ENCODE data around the gene CYP21A2.

DNA sequence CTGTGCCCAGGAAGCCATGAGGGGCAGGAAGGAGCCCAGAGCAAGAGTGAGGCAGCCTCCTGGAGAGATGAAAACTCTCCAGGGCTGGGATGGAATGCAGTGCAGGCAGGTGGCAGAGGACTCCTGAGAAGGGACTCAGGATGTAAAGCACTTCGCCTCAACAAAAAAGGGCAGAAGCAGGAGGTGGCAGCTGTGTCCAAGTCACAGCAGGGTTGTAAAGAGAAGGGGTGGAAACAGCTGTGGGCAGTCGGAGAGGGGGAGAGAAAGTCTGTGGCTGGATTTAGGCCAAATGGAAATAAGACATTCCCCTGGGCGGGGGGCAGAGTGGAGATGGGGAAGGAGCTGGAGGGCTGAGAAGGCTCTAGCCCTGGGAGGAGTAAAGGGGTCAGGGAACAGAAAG, 34.9 kb downstream of the CYP21A2 start:
- TF ChIP-seq, protein P1, sequence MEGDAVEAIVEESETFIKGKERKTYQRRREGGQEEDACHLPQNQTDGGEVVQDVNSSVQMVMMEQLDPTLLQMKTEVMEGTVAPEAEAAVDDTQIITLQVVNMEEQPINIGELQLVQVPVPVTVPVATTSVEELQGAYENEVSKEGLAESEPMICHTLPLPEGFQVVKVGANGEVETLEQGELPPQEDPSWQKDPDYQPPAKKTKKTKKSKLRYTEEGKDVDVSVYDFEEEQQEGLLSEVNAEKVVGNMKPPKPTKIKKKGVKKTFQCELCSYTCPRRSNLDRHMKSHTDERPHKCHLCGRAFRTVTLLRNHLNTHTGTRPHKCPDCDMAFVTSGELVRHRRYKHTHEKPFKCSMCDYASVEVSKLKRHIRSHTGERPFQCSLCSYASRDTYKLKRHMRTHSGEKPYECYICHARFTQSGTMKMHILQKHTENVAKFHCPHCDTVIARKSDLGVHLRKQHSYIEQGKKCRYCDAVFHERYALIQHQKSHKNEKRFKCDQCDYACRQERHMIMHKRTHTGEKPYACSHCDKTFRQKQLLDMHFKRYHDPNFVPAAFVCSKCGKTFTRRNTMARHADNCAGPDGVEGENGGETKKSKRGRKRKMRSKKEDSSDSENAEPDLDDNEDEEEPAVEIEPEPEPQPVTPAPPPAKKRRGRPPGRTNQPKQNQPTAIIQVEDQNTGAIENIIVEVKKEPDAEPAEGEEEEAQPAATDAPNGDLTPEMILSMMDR (IDR thresholded peaks at IDR 0.05; ENCODE audit: low read depth, low read length): no peak
- no peak for TF ChIP-seq EZH2phosphoT487 (IDR thresholded peaks at IDR 0.05; ENCODE audit: low read depth)

All from OCI-LY3 (cell line).